ENCODE data around the gene ADGRA1.

DNA sequence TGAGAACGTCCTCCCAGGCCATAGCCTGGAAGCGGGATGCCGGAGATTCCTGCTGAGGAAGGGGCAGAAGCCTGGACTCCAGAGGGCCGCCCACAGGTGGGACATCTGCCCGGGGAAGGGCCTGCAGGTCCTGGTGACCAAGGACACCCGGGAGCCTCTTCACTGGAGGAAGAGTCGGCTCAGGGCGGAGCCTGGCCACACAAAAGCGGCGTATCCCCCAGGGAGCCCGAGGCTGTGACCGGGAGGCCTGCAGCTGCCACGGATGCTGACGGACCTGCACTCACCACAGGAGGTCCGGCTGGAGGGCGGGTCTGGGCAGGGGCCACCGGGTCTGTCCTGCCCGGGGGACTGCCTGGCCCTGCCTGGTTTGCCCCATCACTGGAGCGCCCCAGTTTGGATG lies 15.5 kb upstream of the ADGRA1 start:
- TF ChIP-seq, protein P1, sequence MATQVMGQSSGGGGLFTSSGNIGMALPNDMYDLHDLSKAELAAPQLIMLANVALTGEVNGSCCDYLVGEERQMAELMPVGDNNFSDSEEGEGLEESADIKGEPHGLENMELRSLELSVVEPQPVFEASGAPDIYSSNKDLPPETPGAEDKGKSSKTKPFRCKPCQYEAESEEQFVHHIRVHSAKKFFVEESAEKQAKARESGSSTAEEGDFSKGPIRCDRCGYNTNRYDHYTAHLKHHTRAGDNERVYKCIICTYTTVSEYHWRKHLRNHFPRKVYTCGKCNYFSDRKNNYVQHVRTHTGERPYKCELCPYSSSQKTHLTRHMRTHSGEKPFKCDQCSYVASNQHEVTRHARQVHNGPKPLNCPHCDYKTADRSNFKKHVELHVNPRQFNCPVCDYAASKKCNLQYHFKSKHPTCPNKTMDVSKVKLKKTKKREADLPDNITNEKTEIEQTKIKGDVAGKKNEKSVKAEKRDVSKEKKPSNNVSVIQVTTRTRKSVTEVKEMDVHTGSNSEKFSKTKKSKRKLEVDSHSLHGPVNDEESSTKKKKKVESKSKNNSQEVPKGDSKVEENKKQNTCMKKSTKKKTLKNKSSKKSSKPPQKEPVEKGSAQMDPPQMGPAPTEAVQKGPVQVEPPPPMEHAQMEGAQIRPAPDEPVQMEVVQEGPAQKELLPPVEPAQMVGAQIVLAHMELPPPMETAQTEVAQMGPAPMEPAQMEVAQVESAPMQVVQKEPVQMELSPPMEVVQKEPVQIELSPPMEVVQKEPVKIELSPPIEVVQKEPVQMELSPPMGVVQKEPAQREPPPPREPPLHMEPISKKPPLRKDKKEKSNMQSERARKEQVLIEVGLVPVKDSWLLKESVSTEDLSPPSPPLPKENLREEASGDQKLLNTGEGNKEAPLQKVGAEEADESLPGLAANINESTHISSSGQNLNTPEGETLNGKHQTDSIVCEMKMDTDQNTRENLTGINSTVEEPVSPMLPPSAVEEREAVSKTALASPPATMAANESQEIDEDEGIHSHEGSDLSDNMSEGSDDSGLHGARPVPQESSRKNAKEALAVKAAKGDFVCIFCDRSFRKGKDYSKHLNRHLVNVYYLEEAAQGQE (IDR thresholded peaks at IDR 0.05; ENCODE audit: low read depth), result no peak
- TF ChIP-seq TCF12 (IDR thresholded peaks at IDR 0.05; ENCODE audit: low read depth) (no peak), EP300 (IDR thresholded peaks at IDR 0.05; ENCODE audit: borderline replicate concordance) (no peak), CEBPB (IDR thresholded peaks at IDR 0.05) (no peak), ZBTB7A (IDR thresholded peaks at IDR 0.05; ENCODE audit: low read depth) (no peak), YY1 (IDR thresholded peaks at IDR 0.05; ENCODE audit: low read depth) (no peak), TAF1 (IDR thresholded peaks at IDR 0.05; ENCODE audit: low read depth) (no peak), RAD21 (IDR thresholded peaks at IDR 0.05; ENCODE audit: low read depth) (no peak)
- TF ChIP-seq, protein P2, sequence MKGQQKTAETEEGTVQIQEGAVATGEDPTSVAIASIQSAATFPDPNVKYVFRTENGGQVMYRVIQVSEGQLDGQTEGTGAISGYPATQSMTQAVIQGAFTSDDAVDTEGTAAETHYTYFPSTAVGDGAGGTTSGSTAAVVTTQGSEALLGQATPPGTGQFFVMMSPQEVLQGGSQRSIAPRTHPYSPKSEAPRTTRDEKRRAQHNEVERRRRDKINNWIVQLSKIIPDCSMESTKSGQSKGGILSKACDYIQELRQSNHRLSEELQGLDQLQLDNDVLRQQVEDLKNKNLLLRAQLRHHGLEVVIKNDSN (IDR thresholded peaks at IDR 0.05), result no peak
